GM18867 (cell line): Measurements from ENCODE around the gene SIGLEC14.
"Not testable (repeated sequence)": the region's sequence is repeated elsewhere in the genome, so short reads cannot be mapped to it uniquely, and the experiment has no call there.

ENCODE experiments used
- ATAC-seq: cut with Tn5 transposase; IDR thresholded peaks from one replicate; pipeline ENCODE4 v1.9.1; 2021; ENCODE audit warnings: mild to moderate bottlenecking, moderate library complexity; ENCODE audit not compliant: unreplicated experiment

SIGLEC14 gene

GRCh38 chr19:51675911-51676565 lies 29.4 kb upstream of the SIGLEC14 start:
- not testable (repeated sequence) for ATAC-seq

- no peak for ATAC-seq
These were observed 21.6 kb upstream of the SIGLEC14 start for GRCh38 chr19:51668216-51668615.

GRCh38 chr19:51664997-51665396 lies 18.4 kb upstream of the SIGLEC14 start:
- no peak for ATAC-seq

- ATAC-seq = no peak
These were observed 17.5 kb upstream of the SIGLEC14 start for GRCh38 chr19:51664131-51664530.

GRCh38 chr19:51663650-51664049 lies 17.0 kb upstream of the SIGLEC14 start:
- no peak for ATAC-seq

GRCh38 chr19:51660975-51661600 lies 14.5 kb upstream of the SIGLEC14 start:
- no peak for ATAC-seq

- ATAC-seq = no peak
These were observed 8.2 kb upstream of the SIGLEC14 start for GRCh38 chr19:51654783-51655182.

GRCh38 chr19:51653162-51653561 lies 6.5 kb upstream of the SIGLEC14 start:
- ATAC-seq = no peak

- ATAC-seq = no peak
These were observed 5.6 kb upstream of the SIGLEC14 start for GRCh38 chr19:51652266-51652665.

GRCh38 chr19:51651216-51651846 lies 4.7 kb upstream of the SIGLEC14 start:
- ATAC-seq = peak; percentile 51

- ATAC-seq = no peak
These were observed 693 bp upstream of the SIGLEC14 start for GRCh38 chr19:51647318-51647717.

GRCh38 chr19:51644636-51645271 lies 1.9 kb downstream of the SIGLEC14 start:
- no peak for ATAC-seq

- ATAC-seq = no peak
These were observed 5.0 kb downstream of the SIGLEC14 start for GRCh38 chr19:51641648-51642047.

- no peak for ATAC-seq
These were observed 6.2 kb downstream of the SIGLEC14 start for GRCh38 chr19:51640386-51640785.

GRCh38 chr19:51639916-51640315 lies 6.7 kb downstream of the SIGLEC14 start:
- ATAC-seq = no peak

GRCh38 chr19:51637362-51637978 lies 9.2 kb downstream of the SIGLEC14 start:
- ATAC-seq = no peak

GRCh38 chr19:51632126-51632525 lies 14.5 kb downstream of the SIGLEC14 start:
- ATAC-seq = no peak

- not testable (repeated sequence) for ATAC-seq
These were observed 16.3 kb downstream of the SIGLEC14 start, which contains the start of gene SIGLEC5 for GRCh38 chr19:51630315-51630714. Gene SIGLEC5 (minus strand): TSS chr19:51630401. CDS start chr19:51630335, 66 bp downstream.

GRCh38 chr19:51628153-51628939 lies 18.3 kb downstream of the SIGLEC14 start:
- no peak for ATAC-seq

- ATAC-seq = no peak
These were observed 19.0 kb downstream of the SIGLEC14 start for GRCh38 chr19:51627491-51628138.
